ELF-1 (cell line): Measurements from ENCODE around the gene CSTF2T.

Experiments
- DNase-seq: peaks from one replicate; pipeline ENCODE4 v3.0.0-alpha.2; 2016; ENCODE audit warnings: low read depth, low spot score

Gene CSTF2T

GRCh38 chr10:51649064-51649463, 50.3 kb downstream of the CSTF2T start:
- DNase-seq: no peak
